Endodermal cell (in vitro differentiated cells): Measurements from ENCODE around the gene SENP1. TPM values are rescaled to one million over a fixed set of nuclear protein-coding genes. Genes with fewer than 3 reads are reported as not detected.

Experiments
- DNase-seq: peaks from one replicate; pipeline ENCODE4 v3.0.0-alpha.2; 2017
- H3K27ac ChIP-seq: 2 replicates; pipeline ENCODE4 v1.5.1; 2013; ENCODE audit warnings: mild to moderate bottlenecking, low read depth, low read length, moderate library complexity
- H3K27me3 ChIP-seq: 2 replicates; pipeline ENCODE4 v1.6.1; 2013; ENCODE audit warnings: mild to moderate bottlenecking, low read length, moderate library complexity; ENCODE audit not compliant: insufficient read depth, control insufficient read depth, poor library complexity, severe bottlenecking
- H3K36me3 ChIP-seq: 2 replicates; pipeline ENCODE4 v1.7.0; 2013; ENCODE audit warnings: mild to moderate bottlenecking, low read length, moderate library complexity; ENCODE audit not compliant: control insufficient read depth, insufficient read depth
- H3K4me1 ChIP-seq: one replicate; pipeline ENCODE4 v1.7.0; 2013; ENCODE audit warnings: low read length; ENCODE audit not compliant: control insufficient read depth, insufficient read depth
- H3K4me3 ChIP-seq: 2 replicates; pipeline ENCODE4 v1.5.1; 2013; ENCODE audit warnings: mild to moderate bottlenecking, low read length, moderate library complexity
- H3K9ac ChIP-seq: 2 replicates; pipeline ENCODE4 v1.6.1; 2013; ENCODE audit warnings: mild to moderate bottlenecking, low read length, moderate library complexity; ENCODE audit not compliant: poor library complexity, severe bottlenecking; ENCODE audit errors: extremely low read depth
- H3K9me3 ChIP-seq: 2 replicates; pipeline ENCODE4 v1.6.1; 2013; ENCODE audit warnings: mild to moderate bottlenecking, low read length, moderate library complexity; ENCODE audit not compliant: control insufficient read depth
- H3K27ac Mint-ChIP-seq: 2 replicates; pipeline ENCODE4 v1.8.0; 2020; ENCODE audit warnings: mixed read lengths
- H3K27me3 Mint-ChIP-seq: 2 replicates; pipeline ENCODE4 v1.8.0; 2021; ENCODE audit warnings: mild to moderate bottlenecking, mixed read lengths; ENCODE audit not compliant: insufficient read depth
- H3K36me3 Mint-ChIP-seq: 2 replicates; pipeline ENCODE4 v1.8.0; 2020; ENCODE audit warnings: low read depth, mixed read lengths
- H3K4me1 Mint-ChIP-seq: 2 replicates; pipeline ENCODE4 v1.8.0; 2020; ENCODE audit warnings: mixed read lengths
- H3K4me3 Mint-ChIP-seq: 2 replicates; pipeline ENCODE4 v1.8.0; 2020; ENCODE audit warnings: mild to moderate bottlenecking, moderate library complexity, mixed read lengths
- H3K9me3 Mint-ChIP-seq: 2 replicates; pipeline ENCODE4 v1.8.0; 2020; ENCODE audit warnings: mild to moderate bottlenecking, mixed read lengths
- CTCF ChIP-seq: fragments of 200-600 bp; sonication (generic); conservative IDR thresholded peaks from 2 replicates; pipeline ENCODE4 v1.5.0; 2021; ENCODE audit warnings: antibody characterized with exemption, mild to moderate bottlenecking
- WGBS, 2 experiments: methylation state at CpG; one replicate each; pipeline versions ENCODE4 v1.1.5 to v1.1.7; 2013; ENCODE audit warnings: missing lambda C conversion rate in 2 of 2, mixed read lengths in 1 of 2; ENCODE audit not compliant: insufficient coverage in 1 of 2, insufficient read length in 1 of 2; 5-methylcytosine and 5-hydroxymethylcytosine counted together
- total RNA-seq, 2 donors: library from RNA; stranded (reverse); fragmentation: NEBNext Ultra II Directional in 1 of 2; extraction: Animal tissue kit (Norgen Biotek cat#: 25700) in 1 of 2; gene quantifications; 2 replicates in 1 of 2; 3 replicates in 1 of 2; pipeline ENCODE4 v1.2.1, GENCODE V29; 2021

Gene SENP1
- total RNA-seq, 2 donors from 2014 or later, result 30.6 to 39.6 TPM

GRCh38 chr12:48017921-48018617 lies 87.8 kb downstream of the SENP1 start:
- WGBS, 2 experiments, result 81 to 84% methylated on average over 4 of the region's 4 CpGs
- Histone ChIP-seq H3K4me1 (peaks cover 5% of the 10 kb centered on the region), H3K36me3 (no peaks in the 10 kb centered on the region), H3K4me3 (no peak overlapping the region), H3K27me3 (peaks cover 82% of the 10 kb centered on the region), H3K27ac (no peak overlapping the region), H3K9ac (no peak overlapping the region), H3K9me3 (no peaks in the 10 kb centered on the region)
- no peaks in the 10 kb centered on the region for H3K9me3 Mint-ChIP-seq
- no peak for TF ChIP-seq CTCF
- no peak overlapping the region for H3K4me3 Mint-ChIP-seq
- no peak overlapping the region for H3K27ac Mint-ChIP-seq
- peaks cover 100% of the 10 kb centered on the region for H3K27me3 Mint-ChIP-seq
- H3K36me3 Mint-ChIP-seq, result no peaks in the 10 kb centered on the region
- DNase-seq, result no peak
- peaks cover 16% of the 10 kb centered on the region for H3K4me1 Mint-ChIP-seq

GRCh38 chr12:48017496-48017895 lies 88.4 kb downstream of the SENP1 start:
- Histone ChIP-seq H3K4me3 (no peak overlapping the region), H3K4me1 (no peaks in the 10 kb centered on the region), H3K9me3 (no peaks in the 10 kb centered on the region), H3K9ac (no peak overlapping the region), H3K27me3 (peaks cover 88% of the 10 kb centered on the region), H3K36me3 (no peaks in the 10 kb centered on the region), H3K27ac (no peak overlapping the region)
- H3K4me3 Mint-ChIP-seq, result no peak overlapping the region
- no peaks in the 10 kb centered on the region for H3K36me3 Mint-ChIP-seq
- no peaks in the 10 kb centered on the region for H3K9me3 Mint-ChIP-seq
- H3K4me1 Mint-ChIP-seq, result peaks cover 10% of the 10 kb centered on the region
- no peak for DNase-seq
- TF ChIP-seq CTCF, result no peak
- peaks cover 100% of the 10 kb centered on the region for H3K27me3 Mint-ChIP-seq
- 69 to 70% methylated on average over 4 to 5 of the region's 5 CpGs for WGBS, 2 experiments
- no peak overlapping the region for H3K27ac Mint-ChIP-seq

- Mint-ChIP-seq H3K9me3 (no peaks in the 10 kb centered on the region), H3K4me1 (peaks cover under 1% of the 10 kb centered on the region), H3K4me3 (no peak overlapping the region), H3K27ac (no peak overlapping the region), H3K27me3 (peaks cover 100% of the 10 kb centered on the region), H3K36me3 (no peaks in the 10 kb centered on the region)
- no peak for DNase-seq
- Histone ChIP-seq H3K27ac (no peak overlapping the region), H3K9ac (no peak overlapping the region), H3K4me3 (no peak overlapping the region), H3K9me3 (no peaks in the 10 kb centered on the region), H3K4me1 (no peaks in the 10 kb centered on the region), H3K27me3 (peaks cover 98% of the 10 kb centered on the region), H3K36me3 (no peaks in the 10 kb centered on the region)
- no peak for TF ChIP-seq CTCF
- WGBS, 2 experiments, result 57 to 65% methylated on average over 5 to 8 of the region's 8 CpGs
Observed at GRCh38 chr12:48016373-48017020, 89.4 kb downstream of the SENP1 start.
